DOHH2 (cell line): ENCODE measurements around the gene COL4A1.

Source experiments
- H3F3A ChIP-seq: fragments of 200-600 bp; sonication (generic), shearing (Covaris generic); 2 replicates; pipeline ENCODE4 v1.6.0; 2016; ENCODE audit warnings: antibody characterized with exemption, mild to moderate bottlenecking; ENCODE audit not compliant: control insufficient read depth, insufficient read depth
- H3K27ac ChIP-seq: fragments of 200-600 bp; sonication (generic); 2 replicates; pipeline ENCODE4 v1.5.1; 2014; ENCODE audit warnings: low read depth, mild to moderate bottlenecking, low read length, moderate library complexity
- H3K27me3 ChIP-seq: fragments of 200-600 bp; sonication (generic); 2 replicates; pipeline ENCODE4 v1.6.1; 2014; ENCODE audit warnings: mild to moderate bottlenecking, low read length, mixed read lengths; ENCODE audit not compliant: control insufficient read depth
- H3K36me3 ChIP-seq: fragments of 200-600 bp; sonication (generic); 2 replicates; pipeline ENCODE4 v1.6.1; 2014; ENCODE audit warnings: mild to moderate bottlenecking, low read length, moderate library complexity, mixed read lengths; ENCODE audit not compliant: control insufficient read depth
- H3K4me1 ChIP-seq: fragments of 200-600 bp; sonication (generic); 2 replicates; pipeline ENCODE4 v1.6.1; 2014; ENCODE audit warnings: mild to moderate bottlenecking, low read length, mixed read lengths; ENCODE audit not compliant: control insufficient read depth
- H3K4me2 ChIP-seq: fragments of 200-600 bp; sonication (generic); 2 replicates; pipeline ENCODE4 v1.6.0; 2014; ENCODE audit warnings: mild to moderate bottlenecking, low read length, moderate library complexity
- H3K4me3 ChIP-seq: fragments of 200-600 bp; sonication (generic); 2 replicates; pipeline ENCODE4 v1.5.1; 2014; ENCODE audit warnings: mild to moderate bottlenecking, low read length, mixed read lengths
- H3K79me2 ChIP-seq: fragments of 200-600 bp; sonication (generic); 2 replicates; pipeline ENCODE4 v1.6.1; 2014; ENCODE audit warnings: mild to moderate bottlenecking, low read length, mixed read lengths; ENCODE audit not compliant: control insufficient read depth
- H3K9me2 ChIP-seq: fragments of 200-600 bp; sonication (generic); replicated peaks from 2 replicates; pipeline ENCODE4 v1.6.1; 2014; ENCODE audit warnings: mild to moderate bottlenecking, low read length, mixed read lengths; ENCODE audit not compliant: control insufficient read depth
- H3K9me3 ChIP-seq: fragments of 200-600 bp; sonication (generic); 2 replicates; pipeline ENCODE4 v1.6.1; 2014; ENCODE audit warnings: antibody characterized with exemption, low read length, mixed read lengths; ENCODE audit not compliant: control insufficient read depth, insufficient read depth
- H4K20me1 ChIP-seq: fragments of 200-600 bp; sonication (generic); 2 replicates; pipeline ENCODE4 v1.6.0; 2014; ENCODE audit warnings: low read depth, mild to moderate bottlenecking, antibody characterized with exemption, low read length, moderate library complexity; ENCODE audit not compliant: control insufficient read depth, insufficient read depth
- CTCF ChIP-seq: fragments of 200-600 bp; sonication (generic); IDR thresholded peaks from one replicate; pipeline ENCODE4 v1.5.1; 2014; ENCODE audit warnings: antibody characterized with exemption, mild to moderate bottlenecking, low read depth, low read length; ENCODE audit not compliant: poor library complexity, severe bottlenecking
- EZH2phosphoT487 ChIP-seq: fragments of 200-600 bp; sonication (generic); IDR thresholded peaks from 2 replicates; pipeline ENCODE4 v1.6.1; 2017; ENCODE audit warnings: borderline replicate concordance, mild to moderate bottlenecking, antibody characterized with exemption, low read length, moderate library complexity, mixed read lengths

COL4A1 gene

GRCh38 chr13:110264685-110265275 is 42.2 kb downstream of the COL4A1 start:
- Histone ChIP-seq H3K36me3 (no peaks in the 10 kb centered on the region), H3K4me1 (no peaks in the 10 kb centered on the region), H3K9me2 (no peaks in the 10 kb centered on the region), H3K4me2 (no peak overlapping the region), H3K4me3 (no peak overlapping the region), H3K9me3 (no peaks in the 10 kb centered on the region), H3K27me3 (no peaks in the 10 kb centered on the region; the same call in 1 of the 2 replicates), H4K20me1 (no peaks in the 10 kb centered on the region), H3F3A (no peaks in the 10 kb centered on the region), H3K79me2 (no peaks in the 10 kb centered on the region), H3K27ac (no peak overlapping the region)
- no peak for TF ChIP-seq EZH2phosphoT487
- no peak for TF ChIP-seq CTCF

GRCh38 chr13:110263888-110264287 is 43.1 kb downstream of the COL4A1 start:
- Histone ChIP-seq H3F3A (no peaks in the 10 kb centered on the region), H3K79me2 (no peaks in the 10 kb centered on the region), H3K9me3 (no peaks in the 10 kb centered on the region), H3K4me3 (no peak overlapping the region), H4K20me1 (no peaks in the 10 kb centered on the region), H3K4me2 (no peak overlapping the region), H3K4me1 (no peaks in the 10 kb centered on the region), H3K9me2 (no peaks in the 10 kb centered on the region), H3K36me3 (no peaks in the 10 kb centered on the region), H3K27me3 (no peaks in the 10 kb centered on the region; the same call in 1 of the 2 replicates), H3K27ac (no peak overlapping the region)
- TF ChIP-seq CTCF (no peak), EZH2phosphoT487 (no peak)

GRCh38 chr13:110263404-110263803 is 43.6 kb downstream of the COL4A1 start:
- no peak overlapping the region for H3K4me2 ChIP-seq
- no peaks in the 10 kb centered on the region for H3K36me3 ChIP-seq
- no peaks in the 10 kb centered on the region for H3K9me2 ChIP-seq
- no peak for TF ChIP-seq CTCF
- no peak for TF ChIP-seq EZH2phosphoT487
- H3K27me3 ChIP-seq, result no peaks in the 10 kb centered on the region; the same call in 1 of the 2 replicates
- no peaks in the 10 kb centered on the region for H3K4me1 ChIP-seq
- H3K9me3 ChIP-seq, result no peaks in the 10 kb centered on the region
- no peak overlapping the region for H3K4me3 ChIP-seq
- H4K20me1 ChIP-seq, result no peaks in the 10 kb centered on the region
- H3K27ac ChIP-seq, result no peak overlapping the region
- no peaks in the 10 kb centered on the region for H3K79me2 ChIP-seq
- no peaks in the 10 kb centered on the region for H3F3A ChIP-seq
